Astrocyte (in vitro differentiated cells and primary cell): Measurements from ENCODE around the gene CD4. TPM values are rescaled to one million over a fixed set of nuclear protein-coding genes. Genes with fewer than 3 reads are reported as not detected.

Experiments
- DNase-seq: peaks from one replicate; pipeline ENCODE4 v3.0.0-alpha.2; 2010; ENCODE audit warnings: low read depth
- FAIRE-seq: peaks from 2 replicates; lab custom pipeline; 2011; peaks lifted over from hg19 to GRCh38; lab: Jason Lieb, UNC
- H2AFZ ChIP-seq: 2 replicates; pipeline ENCODE4 v1.6.0; 2012; ENCODE audit warnings: low read depth, low read length, inconsistent platforms
- H3K27ac ChIP-seq: 2 replicates; pipeline ENCODE4 v1.5.1; 2011; ENCODE audit warnings: low read depth, low read length, inconsistent platforms
- H3K27me3 ChIP-seq: 2 replicates; pipeline ENCODE4 v1.6.0; 2011; ENCODE audit warnings: low read length, inconsistent platforms; ENCODE audit not compliant: insufficient read depth
- H3K36me3 ChIP-seq: 2 replicates; pipeline ENCODE4 v1.5.1; 2011; ENCODE audit warnings: low read length, inconsistent platforms; ENCODE audit not compliant: insufficient read depth
- H3K4me1 ChIP-seq: 2 replicates; pipeline ENCODE4 v1.5.1; 2011; ENCODE audit warnings: low read length, inconsistent platforms; ENCODE audit not compliant: insufficient read depth
- H3K4me2 ChIP-seq: 2 replicates; pipeline ENCODE4 v1.6.0; 2012; ENCODE audit warnings: low read length, inconsistent platforms
- H3K4me3 ChIP-seq: 2 replicates; pipeline ENCODE4 v1.5.1; 2011; ENCODE audit warnings: low read depth, mild to moderate bottlenecking, low read length, inconsistent platforms; ENCODE audit not compliant: insufficient read depth
- H3K79me2 ChIP-seq: 2 replicates; pipeline ENCODE4 v1.6.0; 2012; ENCODE audit warnings: mild to moderate bottlenecking, low read length, inconsistent platforms; ENCODE audit not compliant: insufficient read depth
- H3K9ac ChIP-seq: 2 replicates; pipeline ENCODE4 v1.6.0; 2012; ENCODE audit warnings: mild to moderate bottlenecking, low read length, inconsistent platforms
- H3K9me3 ChIP-seq: 2 replicates; pipeline ENCODE4 v1.5.1; 2012; ENCODE audit warnings: low read depth, mild to moderate bottlenecking, low read length, inconsistent platforms; ENCODE audit not compliant: insufficient read depth
- H4K20me1 ChIP-seq: 2 replicates; pipeline ENCODE4 v1.6.0; 2012; ENCODE audit warnings: low read length, inconsistent platforms; ENCODE audit not compliant: insufficient read depth
- H3K27ac Mint-ChIP-seq: one replicate; pipeline ENCODE4 v1.8.0; 2021; ENCODE audit warnings: mild to moderate bottlenecking, mixed read lengths; ENCODE audit not compliant: unreplicated experiment
- H3K27me3 Mint-ChIP-seq: one replicate; pipeline ENCODE4 v1.8.0; 2021; ENCODE audit warnings: low read depth, mixed read lengths; ENCODE audit not compliant: unreplicated experiment
- H3K36me3 Mint-ChIP-seq: one replicate; pipeline ENCODE4 v1.8.0; 2021; ENCODE audit warnings: low read depth, mixed read lengths; ENCODE audit not compliant: unreplicated experiment
- H3K4me1 Mint-ChIP-seq: one replicate; pipeline ENCODE4 v1.8.0; 2021; ENCODE audit warnings: low read depth, mixed read lengths; ENCODE audit not compliant: unreplicated experiment
- H3K4me3 Mint-ChIP-seq: one replicate; pipeline ENCODE4 v1.8.0; 2021; ENCODE audit warnings: mild to moderate bottlenecking, moderate library complexity, mixed read lengths; ENCODE audit not compliant: unreplicated experiment
- H3K9me3 Mint-ChIP-seq: one replicate; pipeline ENCODE4 v1.8.0; 2021; ENCODE audit warnings: mild to moderate bottlenecking, mixed read lengths; ENCODE audit not compliant: unreplicated experiment
- CTCF ChIP-seq: IDR thresholded peaks from 2 replicates; pipeline ENCODE4 v1.5.1; 2011; ENCODE audit warnings: low read depth, mild to moderate bottlenecking, inconsistent platforms, low read length, moderate library complexity; ENCODE audit not compliant: insufficient read depth
- EZH2 ChIP-seq: IDR thresholded peaks from 2 replicates; pipeline ENCODE4 v1.6.1; 2012; ENCODE audit warnings: mild to moderate bottlenecking, low read length, inconsistent platforms; ENCODE audit not compliant: insufficient read depth
- total RNA-seq: library from RNA; stranded (reverse); gene quantifications from 2 replicates; pipeline ENCODE4 v1.2.1, GENCODE V29; 2021

CD4 gene
- total RNA-seq, 1 donor from 2014 or later, result 0.54 TPM

GRCh38 chr12:6819106-6820030 lies 30.0 kb downstream of the CD4 start:
- H3K36me3 ChIP-seq, result no peaks in the 10 kb centered on the region
- H3K27ac Mint-ChIP-seq, result no peak overlapping the region
- no peaks in the 10 kb centered on the region for H3K9me3 ChIP-seq
- no peak overlapping the region for H3K4me2 ChIP-seq
- FAIRE-seq (no peak), DNase-seq (no peak)
- no peaks in the 10 kb centered on the region for H3K79me2 ChIP-seq
- H3K36me3 Mint-ChIP-seq, result peaks cover 2% of the 10 kb centered on the region
- peaks cover 16% of the 10 kb centered on the region for H3K27me3 Mint-ChIP-seq
- H3K27me3 ChIP-seq, result no peaks in the 10 kb centered on the region
- H2AFZ ChIP-seq, result no peak overlapping the region
- H4K20me1 ChIP-seq, result no peaks in the 10 kb centered on the region
- TF ChIP-seq EZH2 (no peak), CTCF (no peak)
- H3K4me1 ChIP-seq, result peaks cover 9% of the 10 kb centered on the region
- peaks cover 19% of the 10 kb centered on the region for H3K4me1 Mint-ChIP-seq
- no peak overlapping the region for H3K27ac ChIP-seq
- H3K9me3 Mint-ChIP-seq, result no peaks in the 10 kb centered on the region
- no peak overlapping the region for H3K9ac ChIP-seq
- H3K4me3 Mint-ChIP-seq, result peak overlapping the region; percentile 11
- no peak overlapping the region for H3K4me3 ChIP-seq

- H4K20me1 ChIP-seq, result no peaks in the 10 kb centered on the region
- no peaks in the 10 kb centered on the region for H3K9me3 ChIP-seq
- no peaks in the 10 kb centered on the region for H3K79me2 ChIP-seq
- Mint-ChIP-seq H3K36me3 (peaks cover 4% of the 10 kb centered on the region), H3K4me1 (peaks cover 24% of the 10 kb centered on the region), H3K27me3 (peaks cover 8% of the 10 kb centered on the region), H3K4me3 (no peak overlapping the region), H3K27ac (no peak overlapping the region), H3K9me3 (no peaks in the 10 kb centered on the region)
- H3K4me1 ChIP-seq, result peaks cover 12% of the 10 kb centered on the region
- DNase-seq (no peak), FAIRE-seq (no peak)
- no peak overlapping the region for H3K4me2 ChIP-seq
- no peaks in the 10 kb centered on the region for H3K36me3 ChIP-seq
- no peak for TF ChIP-seq CTCF
- no peak for TF ChIP-seq EZH2
- H3K4me3 ChIP-seq, result no peak overlapping the region
- H2AFZ ChIP-seq, result no peak overlapping the region
- H3K27me3 ChIP-seq, result no peaks in the 10 kb centered on the region
- H3K9ac ChIP-seq, result no peak overlapping the region
- H3K27ac ChIP-seq, result no peak overlapping the region
Observed at GRCh38 chr12:6820166-6820565, 30.8 kb downstream of the CD4 start.
